Activated gamma-delta T cell treated with Interleukin-2 at 50 U/mL for 16 hours (primary cell): ENCODE data around the gene SH3BP5L.

Source experiments
- DNase-seq: peaks from one replicate; pipeline ENCODE4 v3.0.0-alpha.2; 2020

The SH3BP5L gene

DNA sequence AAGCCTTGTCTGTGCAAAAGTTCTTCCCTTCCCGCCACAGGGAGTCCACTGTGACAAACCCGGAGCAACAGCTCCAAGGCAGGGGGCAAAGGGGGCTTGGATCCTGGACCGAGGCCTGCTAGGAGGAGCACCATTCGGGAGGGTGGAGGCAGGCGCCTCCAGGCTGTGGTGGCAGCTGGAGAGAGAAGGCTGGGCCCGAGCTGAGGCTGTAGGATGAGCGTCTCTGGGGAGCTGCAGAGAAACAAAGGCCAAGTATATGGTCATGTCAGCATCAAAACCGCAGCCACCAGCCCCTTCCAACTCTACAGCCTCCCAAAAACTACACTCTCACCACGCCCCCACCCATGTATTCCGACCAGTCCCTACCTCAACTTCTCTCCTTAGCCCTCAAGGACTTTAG lies 579 bp downstream of the SH3BP5L start:
- DNase-seq = no peak

DNA sequence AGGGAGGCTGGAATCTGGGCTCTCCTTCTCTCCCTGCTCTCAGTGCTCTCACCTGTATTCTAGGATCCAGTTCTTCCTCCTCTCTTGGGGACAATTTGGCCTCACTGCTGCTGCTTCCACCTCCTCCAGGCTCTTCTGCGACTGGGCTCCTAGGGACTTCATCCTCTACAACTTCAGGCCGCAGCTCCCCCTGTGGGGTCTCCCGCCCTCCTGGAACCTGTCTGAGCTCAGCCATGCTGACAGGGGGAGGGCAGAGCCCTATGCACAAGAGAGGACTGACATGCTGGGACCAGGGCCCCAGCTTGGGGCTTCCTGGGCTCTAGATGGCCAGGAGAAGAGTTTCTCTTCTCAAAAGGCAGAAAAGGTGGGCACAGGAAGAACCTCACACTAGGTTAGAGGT lies 1.0 kb downstream of the SH3BP5L start:
- no peak for DNase-seq

DNA sequence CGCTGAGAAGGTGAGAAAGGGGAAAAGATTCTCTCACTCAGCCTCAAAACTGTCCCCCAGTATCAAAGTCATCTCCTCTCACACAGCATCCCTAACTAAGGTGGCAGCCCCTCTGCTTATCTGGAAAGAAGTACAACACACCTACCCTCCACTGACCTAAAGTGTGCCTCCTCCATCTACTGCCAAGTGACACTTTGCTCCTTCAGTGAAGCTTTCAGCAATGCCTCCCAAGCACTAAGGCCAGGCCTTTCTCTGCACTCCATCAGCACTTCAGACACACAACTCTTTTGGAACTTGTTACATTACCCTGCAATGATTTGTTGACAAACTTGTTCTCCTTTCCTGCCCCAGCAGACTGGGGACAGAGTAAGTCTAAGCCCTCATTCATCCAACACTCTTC lies 1.4 kb downstream of the SH3BP5L start:
- no peak for DNase-seq

DNA sequence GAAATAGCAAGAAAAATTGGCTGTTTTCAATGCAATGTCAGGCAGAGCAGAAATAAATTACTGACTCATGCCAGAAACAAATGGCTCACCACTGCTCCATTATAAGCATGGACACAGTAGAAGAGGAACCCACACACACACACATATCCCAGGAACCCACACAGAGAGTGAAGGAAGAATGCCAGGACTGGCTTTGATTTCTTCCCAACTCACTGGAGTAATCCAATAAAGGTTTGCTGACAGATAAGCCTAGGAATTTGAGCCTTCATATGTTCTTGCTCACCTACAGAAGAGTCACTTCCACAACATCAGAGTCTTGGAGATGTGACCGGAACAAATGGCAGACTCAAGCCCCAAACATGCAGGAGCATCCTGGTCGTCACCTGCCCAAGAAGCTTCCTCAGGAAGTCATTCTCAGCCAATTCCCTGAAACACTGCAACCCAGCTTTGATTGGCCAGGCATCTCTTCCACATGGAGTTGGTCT lies 2.2 kb downstream of the SH3BP5L start:
- DNase-seq = no peak

DNA sequence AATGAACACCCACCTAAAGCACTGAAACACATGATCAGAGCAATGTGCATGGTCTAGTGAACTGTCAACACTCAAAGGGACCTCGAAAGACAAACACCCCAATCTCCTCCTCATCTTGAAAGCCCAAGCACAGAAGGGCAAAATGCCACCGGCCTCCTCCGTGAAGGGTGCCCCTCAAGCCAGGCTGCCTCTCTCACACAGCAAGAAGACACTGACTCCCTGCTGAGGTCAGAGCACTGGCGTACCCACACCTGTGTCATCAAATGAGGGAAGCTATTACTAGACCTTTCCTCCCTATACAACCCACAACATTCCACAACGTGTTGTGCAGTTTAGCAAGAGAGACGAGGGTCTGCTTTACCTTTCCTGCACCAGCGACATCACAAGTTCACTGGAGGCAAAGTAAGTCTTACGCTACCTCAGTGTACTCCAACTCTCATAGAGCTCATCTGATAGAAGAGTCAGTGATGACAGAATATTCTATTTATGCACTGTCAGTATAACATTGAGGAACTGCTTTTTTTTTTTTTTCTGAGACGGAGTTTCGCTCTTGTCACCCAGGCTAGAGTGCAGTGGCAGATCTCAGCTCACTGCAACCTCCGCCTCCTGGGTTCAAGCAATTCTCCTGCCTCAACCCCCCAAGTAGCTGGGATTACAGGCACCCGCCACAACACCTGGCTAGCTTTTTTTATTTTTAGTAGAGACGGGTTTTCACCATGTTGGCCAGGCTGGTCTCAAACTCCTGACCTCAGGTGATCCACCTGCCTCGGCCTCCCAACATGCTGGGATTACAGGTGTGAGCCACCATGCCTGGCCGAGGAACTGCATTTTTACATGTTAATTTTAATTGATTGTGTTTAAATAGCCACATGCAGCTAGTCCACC lies 3.3 kb downstream of the SH3BP5L start:
- DNase-seq = no peak

DNA sequence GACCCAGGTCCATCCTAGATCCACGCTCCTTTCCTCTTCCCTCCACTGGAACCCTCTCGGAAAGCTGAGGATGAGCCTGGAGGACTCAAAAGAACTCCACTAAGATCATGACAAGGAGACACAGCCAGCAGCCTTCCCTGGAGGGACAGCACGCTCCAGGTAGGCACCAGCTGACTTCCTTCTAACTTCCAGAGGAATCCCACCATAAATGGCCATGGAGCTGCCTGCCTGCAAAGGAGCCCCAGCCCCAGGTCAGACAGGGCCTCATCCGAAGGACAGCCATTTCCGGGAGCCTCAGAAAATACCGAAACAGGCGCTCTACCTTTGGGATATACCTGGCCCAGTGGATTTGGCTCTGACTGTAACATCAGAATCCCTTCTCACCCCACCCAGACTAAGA lies 4.1 kb downstream of the SH3BP5L start:
- DNase-seq = no peak

DNA sequence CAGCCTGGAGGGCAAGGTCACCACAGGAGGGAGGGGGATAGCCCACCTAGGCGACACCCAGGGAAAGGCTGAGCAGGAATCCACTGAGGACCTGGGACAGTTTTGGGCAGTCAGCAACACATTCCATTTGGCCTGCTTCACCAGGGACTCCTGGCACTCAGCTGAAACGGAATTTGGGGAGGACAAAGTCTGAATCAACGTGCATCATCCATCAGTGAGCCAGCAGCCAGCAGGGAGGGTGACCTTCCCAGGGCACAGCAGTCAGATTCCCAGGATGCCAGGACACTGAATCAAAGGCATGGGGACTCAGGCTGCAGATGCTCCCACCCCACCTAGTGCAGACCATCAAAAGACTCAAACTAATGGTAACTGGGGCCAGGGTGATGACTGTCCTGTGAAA lies 4.6 kb downstream of the SH3BP5L start:
- DNase-seq = no peak

DNA sequence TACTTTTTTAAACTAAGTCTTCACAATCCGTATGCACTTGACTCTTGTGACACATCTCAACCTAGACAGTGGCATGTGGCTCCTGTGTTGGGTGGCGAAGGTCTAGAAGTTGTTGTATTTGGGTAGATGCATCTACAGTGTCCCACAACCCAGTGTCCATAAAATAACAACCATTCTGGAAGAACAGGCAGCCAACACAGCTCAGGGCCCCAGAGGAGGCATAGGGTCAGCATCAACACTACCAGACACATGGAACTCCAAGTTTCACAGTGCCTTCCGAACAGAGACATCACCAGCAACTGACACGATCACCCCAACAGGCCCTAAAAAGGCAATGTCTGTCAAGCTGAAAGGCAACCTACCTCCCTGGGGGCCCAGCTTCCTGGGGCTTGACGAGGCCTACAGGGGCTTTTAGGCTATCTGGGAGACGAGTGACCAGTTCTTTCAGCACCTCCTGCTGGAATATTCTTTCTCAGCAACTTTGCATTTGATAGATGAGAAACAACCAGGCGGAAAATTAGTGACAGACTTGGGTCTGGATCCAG lies 5.6 kb downstream of the SH3BP5L start:
- DNase-seq = no peak

DNA sequence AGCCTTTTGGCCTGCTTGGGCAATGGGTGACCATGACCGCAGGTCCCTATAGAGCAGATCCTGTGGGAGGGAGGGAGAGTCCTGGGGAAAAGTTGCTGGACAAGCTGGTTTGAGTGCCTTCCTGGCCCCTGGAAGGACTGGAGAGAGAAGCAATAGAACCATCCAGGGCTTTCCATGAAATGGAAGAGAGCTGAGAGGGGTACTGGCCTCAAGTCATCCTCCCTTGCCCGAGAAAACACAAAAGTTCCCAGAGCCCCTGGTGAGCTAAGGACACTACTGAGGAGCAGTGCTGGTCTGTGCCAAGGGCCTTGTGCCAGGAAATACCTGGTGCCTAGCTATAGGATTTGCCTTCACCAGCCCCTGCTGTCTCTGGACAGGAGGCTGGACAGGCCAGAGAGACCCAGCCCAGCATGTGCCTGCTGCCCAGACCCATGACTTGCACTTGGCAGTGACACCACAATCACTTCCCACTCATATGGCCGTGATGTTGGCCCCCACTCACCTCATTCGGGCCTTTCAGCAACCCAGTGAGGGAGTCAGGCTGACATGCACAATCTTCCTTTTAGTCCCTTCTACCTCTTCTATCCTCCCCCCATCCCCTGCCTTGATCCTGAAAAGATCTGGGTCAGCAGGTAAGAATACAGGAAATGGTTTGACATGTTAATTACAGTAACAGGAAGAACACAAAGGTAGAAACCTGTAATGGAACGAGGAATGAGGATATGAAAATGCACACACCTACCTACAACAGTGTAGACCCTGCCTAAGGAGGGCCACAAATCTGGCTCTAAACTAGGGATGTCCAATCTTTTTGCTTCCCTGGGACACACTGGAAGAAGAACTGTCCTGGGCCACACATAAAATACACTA lies 7.0 kb downstream of the SH3BP5L start:
- no peak for DNase-seq

DNA sequence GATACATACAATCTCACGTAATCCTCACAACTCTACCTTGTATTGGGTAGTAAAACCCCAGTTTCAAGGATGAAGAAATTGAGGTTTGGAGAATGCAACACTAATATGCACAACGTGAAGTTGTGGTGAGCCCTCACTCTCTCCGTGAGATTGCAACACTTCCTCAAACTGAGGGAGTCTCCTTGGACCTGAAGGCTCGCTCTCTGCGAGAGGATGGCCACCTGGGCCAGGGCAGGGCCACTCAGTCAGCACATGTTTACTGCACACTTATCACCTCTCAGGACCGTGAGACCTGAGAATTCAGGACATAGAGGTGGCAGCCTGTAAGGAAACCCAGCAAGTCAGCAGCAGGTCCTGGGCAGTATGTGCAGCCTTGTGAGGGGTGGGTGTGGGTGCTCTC lies 8.7 kb downstream of the SH3BP5L start:
- no peak for DNase-seq

DNA sequence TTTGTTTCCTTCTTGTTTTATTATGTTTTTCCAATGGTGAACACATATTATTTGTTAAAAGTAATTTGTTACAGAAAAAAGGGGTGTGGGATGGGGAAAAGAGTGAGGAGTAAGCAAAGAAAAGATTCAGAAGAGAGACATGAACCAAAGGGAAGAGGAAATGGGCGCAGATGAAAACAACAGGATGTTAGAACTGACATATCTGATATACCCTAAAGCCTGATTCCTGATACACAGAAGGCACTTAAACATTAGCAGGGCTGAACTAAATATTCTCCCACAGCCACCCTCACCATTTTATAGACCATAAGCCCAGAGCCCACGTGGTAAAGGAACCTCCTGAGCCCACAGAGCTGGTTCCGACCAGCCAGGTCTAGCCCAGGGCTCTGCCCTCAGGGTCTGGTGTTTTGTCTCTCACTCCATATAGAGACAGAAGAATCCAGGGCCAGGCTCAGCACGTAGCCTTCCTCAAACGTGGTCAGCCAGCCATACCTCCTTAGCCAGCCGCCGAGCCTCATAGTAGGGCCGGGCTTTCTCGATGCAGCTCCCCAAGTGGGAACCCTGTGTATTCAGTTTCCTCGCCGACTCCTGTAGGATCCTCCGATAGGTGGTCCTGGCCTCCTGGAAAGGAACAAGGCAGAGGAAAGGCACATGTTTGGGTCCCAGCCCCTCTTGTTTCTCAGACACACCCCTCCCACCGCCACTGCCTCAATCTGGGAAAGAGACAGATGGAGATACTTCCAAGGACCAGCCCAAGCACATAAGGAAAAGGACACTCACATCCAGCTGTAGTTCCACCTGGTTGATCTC lies 9.5 kb downstream of the SH3BP5L start:
- DNase-seq = no peak

DNA sequence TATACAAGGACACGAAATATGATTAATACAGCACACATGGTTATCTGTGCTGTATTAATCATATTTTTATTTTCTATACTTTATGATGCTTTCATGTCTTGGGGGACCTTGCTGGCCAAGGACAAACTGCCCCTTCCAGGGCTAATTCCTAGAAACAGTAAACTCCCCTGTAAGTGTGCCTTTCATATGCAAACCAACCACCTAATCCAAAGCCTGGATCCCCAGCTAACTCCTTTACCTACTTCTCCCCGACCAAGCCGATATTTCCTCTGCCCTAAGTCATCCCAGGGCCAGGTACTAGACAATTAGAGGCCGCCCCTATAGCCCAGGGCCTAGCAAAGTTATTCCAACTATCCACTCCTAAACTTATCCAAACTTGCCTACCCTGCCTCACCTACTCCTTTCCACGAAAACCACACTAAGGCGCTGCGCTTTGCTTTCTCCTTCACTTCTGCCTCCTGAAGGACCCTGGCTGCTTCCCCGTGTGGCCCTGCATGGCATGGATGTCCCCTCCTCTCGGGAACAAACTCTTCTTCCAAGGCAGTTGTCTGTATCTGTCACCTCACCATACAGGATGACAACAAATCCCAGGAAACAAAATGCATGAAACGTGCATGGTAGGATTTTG lies 10.2 kb downstream of the SH3BP5L start:
- DNase-seq = no peak

DNA sequence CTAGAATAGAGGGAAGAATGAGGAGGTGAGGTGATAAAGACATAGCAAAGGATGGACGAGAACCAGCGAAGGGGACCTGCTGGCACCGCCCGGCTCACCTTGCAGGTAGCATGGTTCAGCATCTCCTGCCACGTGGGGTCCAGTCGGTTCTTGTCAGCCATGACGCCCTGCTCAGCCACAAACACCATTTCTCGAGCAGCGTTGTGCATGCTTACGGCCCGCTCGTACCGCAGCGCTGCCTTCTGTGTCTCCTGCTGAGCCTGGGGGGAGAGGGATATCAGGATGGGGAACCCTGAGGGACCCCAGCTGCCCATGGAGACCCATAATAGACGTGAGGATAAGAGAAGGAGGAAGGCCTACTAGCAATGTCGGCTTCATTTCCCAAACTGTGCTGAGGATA lies 11.4 kb downstream of the SH3BP5L start:
- no peak for DNase-seq

DNA sequence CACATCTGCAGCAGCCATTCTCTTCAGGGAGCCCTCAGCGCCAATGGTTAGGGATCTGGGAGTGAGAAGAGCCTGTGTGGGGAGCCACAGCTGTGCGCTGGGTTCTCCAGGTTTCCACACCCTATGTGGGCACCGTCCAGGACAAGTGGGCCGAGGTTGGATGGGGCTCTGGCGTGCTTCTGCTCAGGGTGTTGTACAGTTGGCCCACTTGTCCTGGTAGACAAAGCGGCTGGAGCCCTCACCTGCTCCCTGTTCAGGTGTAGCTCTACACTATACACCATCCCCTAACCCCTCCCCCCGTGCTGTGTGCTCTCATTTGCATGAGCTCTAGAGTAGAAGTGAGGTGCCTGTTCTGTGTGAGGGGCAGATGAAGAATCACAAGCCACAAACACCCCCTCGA lies 12.2 kb downstream of the SH3BP5L start:
- DNase-seq = no peak

DNA sequence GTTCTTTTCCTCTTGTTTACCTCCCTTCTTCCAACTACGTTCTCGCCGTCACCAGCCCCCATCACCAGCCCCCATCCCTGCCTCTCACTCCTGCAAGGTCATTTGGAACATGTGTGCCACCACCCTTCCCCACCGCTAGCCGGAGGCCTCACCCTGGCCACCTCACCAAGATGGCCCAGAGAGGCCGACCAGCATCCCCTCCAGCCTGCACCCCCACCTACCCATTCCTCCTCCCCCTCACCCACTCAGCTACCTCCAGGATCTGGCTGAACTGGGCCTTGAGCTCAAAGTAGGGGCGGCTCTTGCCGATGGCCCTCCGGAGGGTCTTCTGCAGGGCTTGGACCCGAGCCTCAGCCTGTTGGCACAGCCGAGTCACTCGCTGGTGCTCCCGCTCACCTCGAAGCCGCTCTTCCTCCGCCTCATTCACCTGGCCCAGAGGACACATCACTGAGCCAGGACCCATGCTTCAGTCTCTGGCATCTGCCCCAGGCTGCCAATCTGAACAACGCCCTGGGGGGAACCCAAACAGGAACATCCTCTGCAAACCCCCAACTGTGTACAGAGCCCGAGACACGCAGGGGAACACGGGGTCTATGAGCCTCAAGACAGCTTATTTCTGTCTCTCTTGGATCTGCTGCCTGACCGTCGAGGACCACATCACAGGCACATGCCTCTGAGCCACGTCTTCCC lies 12.8 kb downstream of the SH3BP5L start:
- DNase-seq = no peak

DNA sequence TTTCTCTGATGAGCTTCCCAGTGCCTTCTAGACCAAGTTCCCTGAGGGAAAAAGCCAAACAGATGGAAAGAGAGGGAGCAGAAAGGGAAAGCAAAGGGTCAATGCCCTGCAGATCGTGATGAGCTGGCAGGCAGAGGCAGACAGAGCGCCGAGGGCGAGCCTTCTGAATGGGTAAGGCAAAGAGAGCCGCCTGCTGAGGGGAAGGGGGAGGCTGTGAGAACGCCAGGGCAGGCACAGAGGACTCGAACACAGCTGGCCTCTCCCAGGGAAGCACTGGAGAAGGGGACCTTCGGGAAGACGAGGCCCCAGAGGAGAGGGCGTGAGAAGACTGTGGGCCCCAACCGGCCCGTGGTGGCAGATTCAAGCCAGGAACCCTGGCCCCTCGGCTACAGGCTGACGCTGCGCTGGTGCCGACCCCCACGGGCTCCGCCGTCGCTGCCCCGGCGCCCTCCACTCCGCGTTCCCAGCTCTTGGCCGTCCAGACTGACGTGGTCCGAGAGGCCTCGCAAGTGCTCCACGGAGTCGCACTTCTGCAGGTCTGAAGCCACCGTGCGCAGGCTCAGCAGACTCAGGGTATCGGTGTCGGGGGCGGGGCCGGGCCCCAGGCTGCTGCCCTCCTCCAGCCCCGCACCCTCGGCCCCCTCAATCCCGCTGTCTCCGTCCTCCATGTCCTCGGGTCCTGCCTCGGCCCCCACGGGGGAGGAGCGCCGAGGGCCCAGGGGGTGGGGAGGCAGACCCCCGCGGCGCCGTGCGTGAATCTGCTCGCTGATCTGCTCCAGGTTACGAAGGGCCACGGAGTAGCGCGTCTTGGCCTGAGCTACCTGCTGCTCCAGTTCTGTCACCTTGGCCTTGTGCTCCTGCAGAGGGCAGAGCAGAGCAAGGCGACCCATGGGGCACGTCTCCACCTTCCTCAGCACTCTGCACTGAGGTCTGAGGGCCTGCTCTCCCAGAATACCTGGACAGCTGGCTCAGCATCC lies 13.9 kb downstream of the SH3BP5L start:
- DNase-seq = no peak

DNA sequence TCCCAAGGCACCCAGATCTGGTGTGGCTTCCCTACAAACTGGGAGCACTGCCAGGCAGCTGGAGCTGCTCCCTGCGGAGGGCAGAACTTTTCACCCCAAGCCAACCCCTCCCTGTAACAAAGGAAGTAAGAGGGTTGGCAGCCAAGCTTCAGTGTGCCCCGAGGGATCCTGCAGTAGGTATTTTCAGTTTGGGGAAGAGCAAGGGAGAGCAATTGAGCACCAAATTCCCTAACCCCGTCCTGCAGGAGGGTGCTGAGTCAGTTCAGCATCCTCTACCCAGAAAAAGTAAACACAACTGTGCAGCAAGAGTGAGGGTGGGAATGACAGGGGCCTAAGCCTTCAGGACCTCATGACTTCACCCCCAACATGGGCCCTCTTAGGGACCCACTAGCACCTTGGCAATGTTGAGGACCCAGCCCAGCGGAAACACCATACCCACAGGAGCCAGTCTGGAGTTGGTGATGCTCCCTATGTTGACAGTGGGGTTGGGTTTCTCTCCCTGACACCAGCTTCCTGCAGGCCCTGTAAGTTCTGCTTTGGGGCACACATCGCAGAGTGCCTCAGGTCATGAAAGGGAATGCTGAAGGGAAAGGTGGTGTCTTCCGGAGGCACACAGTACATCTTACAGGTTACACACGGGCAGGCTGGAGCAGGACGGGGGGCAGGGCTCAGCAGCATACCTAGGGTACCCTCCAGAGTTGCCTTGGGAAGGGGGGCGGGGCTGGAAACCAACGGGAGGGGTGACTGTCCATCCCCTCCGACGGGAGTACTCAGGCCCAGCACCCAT lies 14.8 kb downstream of the SH3BP5L start:
- DNase-seq = no peak

DNA sequence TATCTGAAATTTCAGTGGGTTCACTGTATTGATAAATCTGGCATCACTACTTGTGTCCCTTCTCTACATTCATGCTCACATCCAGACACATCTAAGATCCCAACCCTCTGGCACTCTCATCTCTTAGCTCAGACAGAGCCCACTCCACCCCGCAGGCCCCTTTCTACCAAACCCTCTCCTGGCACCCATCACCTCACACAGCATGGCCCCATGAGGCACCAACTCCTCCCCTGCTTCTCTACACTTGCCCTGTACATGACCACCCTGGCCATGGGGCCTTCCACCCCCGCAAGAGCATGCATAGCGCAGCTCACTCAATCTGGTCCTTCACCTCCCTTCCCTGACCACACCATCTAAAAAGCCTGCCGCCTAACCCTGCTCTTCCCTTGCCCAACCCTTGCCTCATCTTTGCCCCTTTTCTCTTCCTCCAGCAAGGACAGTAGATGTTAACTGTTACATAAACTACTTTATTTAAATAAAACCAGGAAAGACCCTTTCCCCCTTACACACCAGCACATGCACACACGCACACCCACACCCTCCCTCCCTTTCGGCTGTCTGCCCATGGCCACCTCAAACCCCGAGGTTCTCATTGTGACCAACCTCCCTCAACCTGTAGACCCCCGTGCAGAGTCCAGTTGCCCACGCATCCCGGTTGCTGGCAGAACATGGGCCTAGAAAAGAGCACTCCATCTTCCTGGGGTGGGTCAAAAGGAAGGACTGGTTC lies 15.6 kb downstream of the SH3BP5L start:
- no peak for DNase-seq

DNA sequence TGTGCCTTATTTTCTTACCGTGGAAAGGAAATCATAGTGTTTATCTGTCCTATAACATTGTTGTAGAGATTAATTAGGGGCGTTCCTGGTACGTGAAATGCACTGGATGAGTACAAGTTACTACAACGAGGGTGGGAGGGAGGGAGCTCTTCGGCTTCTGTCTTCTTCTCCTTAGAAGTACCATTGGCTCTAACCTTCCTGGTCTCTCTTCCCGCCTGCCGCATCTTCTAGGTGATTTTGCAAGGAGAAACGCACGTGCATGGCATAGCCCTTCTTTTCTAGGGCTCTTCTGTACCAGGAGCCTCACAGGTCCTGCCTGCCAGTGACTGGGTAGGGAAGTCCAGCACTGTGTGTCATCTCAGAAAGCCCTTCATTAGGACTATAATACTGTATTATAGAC lies 16.8 kb downstream of the SH3BP5L start:
- no peak for DNase-seq
